NCI-H128 (cell line): ENCODE results near the gene FBN1.

Source experiments
- DNase-seq: peaks from one replicate; lab custom pipeline; 2025; ENCODE audit not compliant: unreplicated experiment; lab: John Stamatoyannopoulos, UW

FBN1 gene

DNA sequence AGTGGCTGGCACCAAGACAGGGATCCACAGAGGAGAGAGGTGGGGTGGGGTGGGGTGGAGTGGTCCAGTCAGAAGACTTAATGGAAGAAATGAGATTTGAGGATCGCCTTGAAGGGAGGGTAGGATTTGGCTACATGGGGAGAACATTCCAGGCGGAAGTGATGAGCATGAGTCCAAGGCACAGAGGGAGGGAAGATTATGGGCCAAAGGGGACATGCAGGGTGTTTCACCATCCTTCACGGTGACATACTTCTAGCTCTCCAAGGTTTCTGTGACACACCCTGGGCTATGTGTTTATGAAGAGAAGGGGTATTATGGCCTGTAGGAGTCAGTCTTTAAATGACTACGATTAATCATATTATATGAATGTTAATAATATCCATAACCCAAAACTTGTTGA is 7.7 kb upstream of the FBN1 start:
- no peak for DNase-seq

DNA sequence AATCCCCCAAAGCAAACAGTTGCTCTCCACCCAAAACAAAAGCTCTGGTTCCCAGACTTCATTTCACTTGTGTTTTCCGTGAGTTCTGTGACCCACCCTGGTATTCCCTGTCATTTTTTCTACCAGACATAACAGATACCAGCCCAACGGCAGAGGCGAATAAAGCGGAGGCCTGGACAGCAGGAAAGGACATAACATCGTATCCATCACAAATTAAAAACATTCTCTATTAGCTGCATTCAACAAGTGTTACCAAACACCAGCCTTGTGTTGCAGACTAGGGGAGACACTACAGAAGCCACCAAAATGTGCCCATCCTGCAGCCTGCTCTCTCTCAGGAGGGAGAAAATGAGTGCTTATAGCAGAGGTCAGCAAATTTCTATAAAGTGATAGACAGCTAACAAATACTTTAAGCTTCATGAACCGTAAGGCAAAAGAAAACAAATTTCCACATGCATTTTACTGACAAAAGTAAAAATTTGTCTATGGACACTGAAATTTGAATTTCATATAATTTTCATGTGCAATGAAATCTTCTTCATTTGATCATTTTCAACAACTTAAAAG is 7.1 kb upstream of the FBN1 start:
- DNase-seq, result no peak

DNA sequence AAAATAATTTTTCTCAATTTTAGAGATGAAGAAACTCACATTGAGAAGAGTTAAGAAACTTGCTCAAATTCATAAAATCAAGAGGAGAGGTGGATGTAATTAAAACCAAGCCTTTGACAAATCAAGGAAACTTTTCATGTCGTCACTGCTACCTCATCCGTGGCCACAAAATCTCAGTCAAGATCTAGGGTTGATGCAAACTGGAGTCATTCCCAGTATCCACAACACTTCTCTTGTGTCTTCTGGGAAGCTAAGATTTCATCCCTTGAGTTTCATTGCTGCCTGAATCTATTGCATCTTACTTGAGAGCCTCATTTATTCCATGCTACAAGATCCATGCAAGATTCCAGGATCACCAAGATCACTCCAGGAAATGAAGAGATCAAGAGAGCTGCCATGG is 5.4 kb upstream of the FBN1 start:
- DNase-seq, result no peak

DNA sequence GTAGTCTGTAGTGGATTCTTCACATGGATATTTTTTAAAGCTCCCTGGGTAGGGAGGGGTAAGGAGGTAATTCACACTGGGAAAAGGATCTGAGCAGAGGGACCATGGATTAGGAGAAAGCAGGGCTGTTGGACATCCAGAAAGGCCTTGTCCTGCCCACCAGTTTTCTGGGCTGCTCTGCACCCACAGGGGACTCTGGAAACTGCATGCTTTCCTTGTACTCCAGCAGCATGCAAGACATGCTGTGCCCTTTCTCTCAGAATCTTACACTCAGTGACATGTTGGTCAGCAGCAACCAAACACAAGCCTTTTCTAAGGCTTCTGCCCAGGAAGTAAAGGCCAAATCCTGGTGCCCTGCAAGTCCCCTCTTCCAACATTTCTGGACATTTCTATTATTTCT is 2.5 kb upstream of the FBN1 start:
- DNase-seq, result no peak

DNA sequence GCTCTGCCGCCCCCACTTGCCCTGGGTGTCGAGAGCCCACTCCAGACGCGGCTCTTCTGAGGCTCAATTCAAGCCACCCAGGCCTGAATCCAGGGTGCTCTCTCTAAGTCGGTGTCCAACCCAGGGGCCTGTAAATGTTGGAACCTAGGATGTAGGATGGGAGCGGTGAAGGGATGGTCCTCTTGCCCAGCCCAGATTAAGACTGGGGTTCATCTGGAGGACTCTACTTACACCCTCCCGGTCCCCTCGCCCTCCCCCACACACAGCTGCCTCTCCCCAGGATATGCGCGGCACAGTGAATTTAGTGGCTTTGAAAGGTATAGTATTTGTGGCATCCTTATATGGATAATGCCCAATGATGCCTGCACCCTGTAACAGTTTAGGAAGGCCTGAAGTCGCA is 822 bp upstream of the FBN1 start:
- no peak for DNase-seq

DNA sequence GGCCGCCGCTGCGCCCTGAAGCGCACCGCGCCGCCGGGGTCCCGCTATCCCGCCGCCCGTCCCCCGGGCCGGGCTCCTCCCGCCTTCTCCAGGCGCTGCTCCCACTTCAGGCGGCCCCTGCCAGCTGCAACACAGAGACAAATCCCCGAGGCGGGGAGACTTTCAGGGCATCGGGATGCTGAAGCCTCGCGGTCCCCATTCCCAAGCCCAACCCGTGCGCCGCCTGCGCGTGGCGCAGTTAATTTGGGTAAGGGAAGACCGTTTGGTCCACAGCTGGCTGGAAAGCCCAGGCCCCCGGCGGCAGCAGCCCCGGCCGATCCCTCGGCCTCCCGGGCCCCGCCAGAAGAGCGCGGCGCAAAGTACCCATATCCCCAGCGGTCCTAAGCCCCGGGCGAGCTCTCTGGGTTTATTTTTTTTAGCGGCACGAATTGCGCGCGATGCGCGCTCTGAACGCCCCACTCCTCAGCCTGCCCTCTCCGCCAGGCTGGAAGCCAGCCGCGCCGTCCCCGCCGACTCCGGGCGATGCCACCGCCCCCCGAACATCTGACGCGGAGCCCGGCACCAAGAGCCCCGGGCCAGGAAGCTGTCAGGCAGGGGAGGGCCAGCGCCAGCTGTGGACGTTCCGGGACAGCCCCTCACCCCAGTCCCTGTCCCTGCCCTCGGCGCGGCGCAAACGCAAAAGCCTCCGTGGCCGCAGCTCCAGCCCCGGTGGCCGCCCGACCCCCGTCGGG is 517 bp downstream of the FBN1 start:
- no peak for DNase-seq

DNA sequence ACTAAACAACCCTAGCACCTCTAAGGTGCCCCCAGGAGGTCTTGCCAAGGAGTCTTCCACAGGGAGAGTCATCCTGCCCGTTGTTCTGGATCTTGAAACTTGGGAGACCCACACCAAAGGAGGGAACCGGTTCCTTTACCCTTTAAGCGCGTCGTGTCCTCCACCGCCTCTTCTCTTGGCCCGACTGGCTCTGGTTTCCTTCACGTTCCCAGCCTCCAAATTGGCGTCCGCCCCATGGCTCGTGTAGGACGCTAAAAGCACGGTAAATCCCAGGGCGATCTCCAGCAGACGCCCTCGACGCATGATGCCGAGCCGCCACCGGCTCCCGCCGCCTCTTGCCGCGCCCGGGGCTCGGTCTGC is 1.1 kb downstream of the FBN1 start:
- DNase-seq, result no peak

DNA sequence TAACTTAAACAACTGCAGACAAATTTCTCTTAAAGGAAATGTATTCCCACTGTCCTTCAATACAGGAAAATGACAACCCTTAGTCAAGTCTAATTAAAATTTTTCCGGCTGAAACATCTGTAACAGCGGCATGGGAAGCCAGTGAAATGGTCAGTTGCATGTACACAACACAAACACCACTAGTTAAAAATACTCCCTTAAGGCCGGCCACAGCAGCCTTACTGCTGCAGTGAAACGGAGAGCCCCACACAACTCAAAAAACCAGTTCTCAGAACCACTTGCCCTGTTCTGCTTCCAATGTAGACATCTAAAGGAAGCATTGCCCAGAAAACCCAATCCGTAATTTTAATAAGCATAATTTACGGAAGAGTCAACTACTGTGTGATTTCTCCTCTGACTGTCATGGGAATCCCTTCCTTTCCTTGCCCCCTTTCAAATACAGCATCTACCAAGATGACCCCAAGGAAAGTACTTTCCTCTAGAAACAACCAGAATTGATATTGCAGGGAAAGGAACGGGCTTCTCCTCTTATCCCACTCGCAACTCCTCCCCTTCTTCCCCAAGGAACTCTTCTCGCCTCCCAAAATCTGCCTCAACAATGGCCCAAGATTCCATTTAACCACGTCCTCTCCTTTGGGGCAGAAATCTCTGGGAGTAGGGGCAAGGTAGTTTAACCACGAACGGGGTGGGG is 1.6 kb downstream of the FBN1 start:
- no peak for DNase-seq

DNA sequence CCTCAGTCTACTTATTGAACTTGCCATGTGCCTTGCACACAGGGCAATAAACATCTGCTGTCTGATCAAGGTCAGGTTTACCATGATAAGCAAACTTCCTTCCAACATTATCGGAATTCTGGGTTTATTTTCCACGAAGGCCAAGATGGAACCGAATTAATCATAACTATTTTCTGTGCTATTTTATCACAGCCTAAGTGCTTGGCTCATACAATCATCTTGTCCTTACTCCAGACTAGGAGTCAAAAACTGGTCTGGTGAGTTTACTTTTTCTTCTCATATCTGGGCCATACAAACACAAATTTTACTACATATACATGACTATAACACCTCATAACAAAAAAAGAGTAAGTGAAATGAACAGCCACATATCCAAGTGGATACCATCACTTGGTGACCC is 2.3 kb downstream of the FBN1 start:
- no peak for DNase-seq

DNA sequence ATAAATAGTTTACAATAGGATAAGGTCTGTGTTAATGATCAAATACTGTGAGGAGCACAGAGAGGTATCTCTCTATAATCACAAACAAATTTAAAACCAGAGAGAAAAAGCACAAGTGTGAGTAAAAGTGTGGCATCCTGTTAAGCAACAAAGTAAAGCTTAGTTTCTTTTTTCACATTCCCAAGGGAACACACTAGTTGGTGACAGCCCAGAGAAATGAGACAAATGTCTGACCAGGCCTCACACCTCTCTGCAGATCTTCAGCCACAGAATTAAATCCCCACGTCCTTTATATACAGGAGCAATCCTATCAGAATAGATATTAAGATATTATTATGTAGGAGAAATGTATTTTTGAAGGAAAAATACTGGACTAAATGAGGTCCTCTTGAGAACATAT is 2.7 kb downstream of the FBN1 start:
- no peak for DNase-seq

DNA sequence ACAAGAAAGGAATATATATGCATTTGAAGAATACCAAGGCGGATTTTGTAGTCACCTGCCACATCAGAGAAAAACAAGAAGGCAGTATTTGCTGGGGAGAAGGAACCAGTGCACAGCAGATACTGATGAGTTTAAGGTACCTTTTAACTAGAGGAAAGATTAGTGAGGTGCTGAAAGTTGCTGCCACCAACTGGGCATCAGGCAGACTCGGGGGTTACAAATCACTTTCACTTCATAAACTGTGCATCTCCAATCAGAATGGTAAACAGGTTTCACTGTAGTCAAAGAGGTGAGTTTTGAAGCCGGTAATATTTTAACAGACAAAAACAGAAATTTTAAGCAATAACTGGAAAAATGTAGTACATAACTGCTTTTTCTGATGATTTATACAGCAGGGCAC is 4.1 kb downstream of the FBN1 start:
- DNase-seq, result no peak

DNA sequence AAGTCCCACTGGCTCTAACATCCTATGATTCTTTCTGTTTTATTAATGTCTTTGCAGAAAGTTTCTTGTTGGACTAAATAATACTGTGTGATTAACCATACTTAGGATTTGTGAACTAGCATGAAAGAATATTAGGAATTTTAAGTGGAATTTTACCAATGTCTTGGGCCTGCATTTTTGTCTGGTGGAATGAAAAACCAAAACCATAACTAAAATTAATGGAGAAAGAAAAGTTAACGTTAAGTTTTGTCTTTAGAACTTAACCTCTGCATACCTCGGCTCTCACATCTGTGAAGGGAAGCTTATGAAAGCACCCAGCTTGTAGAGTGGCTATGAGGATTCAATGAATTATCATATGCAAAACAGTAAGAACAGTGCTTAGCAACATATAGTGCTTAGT is 6.5 kb downstream of the FBN1 start:
- no peak for DNase-seq

DNA sequence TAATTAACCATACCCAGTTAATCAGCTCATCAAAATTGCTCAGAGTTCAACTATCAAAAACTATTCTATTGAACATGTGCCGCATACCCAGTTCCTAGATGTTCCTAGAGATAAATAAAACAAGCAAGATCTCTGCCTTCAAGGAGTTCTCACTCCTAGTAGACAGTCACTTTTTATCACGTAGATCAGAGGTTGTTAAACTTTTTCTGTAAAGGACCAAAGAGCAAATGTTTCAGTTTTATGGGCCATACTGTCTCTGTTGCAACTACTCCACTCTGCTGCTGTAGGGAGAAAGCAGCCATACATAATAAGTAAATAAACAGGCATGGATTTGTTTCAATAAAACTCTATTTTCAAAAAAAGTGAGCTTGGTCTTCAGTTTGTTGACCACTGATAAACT is 7.9 kb downstream of the FBN1 start:
- DNase-seq, result no peak

DNA sequence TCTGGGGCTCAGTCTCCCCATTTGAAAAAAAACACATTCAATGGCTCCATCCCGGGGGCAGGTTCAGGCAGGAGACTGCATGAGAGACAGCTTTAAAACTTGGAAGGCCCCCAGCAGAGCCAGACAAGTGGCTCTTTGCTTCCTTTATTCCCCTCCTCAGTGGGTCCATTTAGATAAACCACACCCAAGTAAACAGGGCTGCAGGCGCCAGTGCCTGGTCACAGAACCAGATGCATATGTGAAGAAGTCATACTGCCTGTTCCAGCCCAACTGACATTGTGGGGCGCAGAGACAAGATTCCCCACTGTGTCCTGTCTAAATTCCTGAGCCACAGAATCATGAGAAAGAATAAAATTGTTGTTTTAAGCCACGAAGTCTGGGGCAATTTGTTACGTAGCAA is 9.0 kb downstream of the FBN1 start:
- DNase-seq, result no peak

DNA sequence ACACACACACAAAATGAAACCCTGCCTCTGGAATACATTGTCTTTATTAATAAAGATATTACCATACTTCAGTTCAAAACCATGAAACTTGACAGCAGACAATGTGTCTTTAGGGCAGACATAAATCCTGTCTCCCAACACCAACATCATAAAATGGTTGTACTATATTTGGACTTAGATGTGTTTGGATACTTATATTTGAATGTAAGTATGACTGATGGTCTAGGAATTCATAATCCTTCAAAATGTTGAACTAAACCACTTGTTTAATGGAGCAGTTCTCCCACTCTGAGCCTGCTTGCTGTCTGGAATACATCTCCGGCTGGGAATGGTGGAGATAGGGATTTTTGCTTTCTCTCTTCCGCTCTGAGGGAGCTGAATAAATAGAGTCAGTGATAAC is 10.6 kb downstream of the FBN1 start:
- DNase-seq, result no peak

DNA sequence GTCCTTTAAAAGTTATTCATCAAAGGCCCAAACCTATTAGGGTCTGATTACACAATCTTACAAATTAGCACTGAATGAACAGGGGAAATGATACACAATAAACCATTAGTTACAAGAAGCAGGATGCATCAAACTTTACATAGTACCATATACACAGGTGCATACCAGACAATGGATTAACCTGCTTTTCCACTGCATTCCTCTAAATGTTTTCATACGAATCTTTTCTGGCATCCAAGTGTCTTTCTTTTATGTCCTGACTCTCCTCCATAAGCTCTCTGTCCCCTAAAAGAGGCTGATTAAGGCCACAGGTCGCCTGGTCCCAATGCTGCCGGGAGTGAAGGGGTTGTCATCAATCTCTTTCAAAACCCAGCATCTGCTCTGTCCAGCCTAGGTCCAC is 11.4 kb downstream of the FBN1 start:
- no peak for DNase-seq

DNA sequence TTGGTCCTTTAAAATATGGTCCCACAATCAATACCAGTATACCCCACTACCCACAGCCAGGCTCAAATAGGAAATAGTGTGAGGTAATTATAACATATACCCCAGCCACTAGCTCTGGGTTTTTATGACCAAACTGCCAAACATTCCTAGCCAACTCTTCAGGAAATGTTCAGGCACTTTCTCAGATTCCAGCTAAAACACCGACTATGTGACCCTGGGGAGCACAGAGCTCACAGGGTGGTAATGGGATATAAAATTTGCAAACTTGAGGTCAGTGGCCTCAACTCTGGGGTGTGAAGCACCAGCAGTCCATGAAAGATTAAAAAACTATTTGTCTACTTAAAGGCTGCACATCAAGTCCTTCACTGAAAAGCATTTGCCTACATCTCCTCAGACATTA is 12.9 kb downstream of the FBN1 start:
- no peak for DNase-seq

DNA sequence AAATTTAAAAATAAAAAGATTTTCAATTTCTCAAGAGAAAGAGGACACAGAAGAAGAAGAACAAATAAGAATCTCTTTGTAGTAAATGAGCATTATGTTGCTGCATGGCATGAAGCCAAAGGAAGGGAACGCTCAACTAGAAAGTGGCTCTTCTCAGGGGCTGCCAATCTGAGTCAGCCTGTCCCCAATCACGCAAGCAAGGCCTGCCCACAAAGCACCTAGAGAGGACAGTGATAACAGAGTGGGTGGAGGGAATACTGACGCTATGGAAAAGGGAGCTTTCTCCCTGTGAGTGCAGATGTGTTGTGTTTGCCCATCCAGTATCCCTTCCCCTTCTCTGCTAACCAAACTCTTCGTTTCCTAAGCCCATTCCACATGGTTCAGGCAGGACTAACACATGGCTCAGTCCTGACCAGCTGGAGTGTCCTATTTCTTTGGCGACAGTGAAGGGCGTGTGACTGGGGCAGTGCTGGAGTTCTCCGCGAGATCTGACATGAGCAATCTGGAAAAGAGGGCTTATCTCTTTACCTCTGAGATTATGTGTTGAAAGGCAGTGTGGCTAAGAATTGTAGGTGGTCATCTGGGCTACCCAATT is 14.2 kb downstream of the FBN1 start:
- no peak for DNase-seq

DNA sequence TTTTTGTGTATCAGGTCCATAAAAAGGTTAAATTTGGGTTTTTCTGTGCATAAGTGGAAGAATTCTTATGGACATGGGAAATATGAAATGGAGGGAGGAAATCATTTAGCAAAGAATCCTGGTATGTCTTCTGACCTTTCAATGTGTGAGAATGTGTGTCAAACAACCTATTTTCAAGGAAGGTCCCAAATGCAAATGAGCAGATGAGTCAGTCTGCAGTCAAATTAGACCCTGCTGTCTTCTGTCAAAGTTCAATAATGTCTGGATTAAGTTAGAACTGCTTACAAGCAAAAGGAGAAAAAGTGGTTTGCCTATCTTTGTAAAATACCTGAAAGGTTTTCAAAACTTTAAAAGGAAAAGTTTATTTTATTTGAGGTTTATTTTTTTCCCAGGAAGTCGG is 15.3 kb downstream of the FBN1 start:
- DNase-seq, result no peak

DNA sequence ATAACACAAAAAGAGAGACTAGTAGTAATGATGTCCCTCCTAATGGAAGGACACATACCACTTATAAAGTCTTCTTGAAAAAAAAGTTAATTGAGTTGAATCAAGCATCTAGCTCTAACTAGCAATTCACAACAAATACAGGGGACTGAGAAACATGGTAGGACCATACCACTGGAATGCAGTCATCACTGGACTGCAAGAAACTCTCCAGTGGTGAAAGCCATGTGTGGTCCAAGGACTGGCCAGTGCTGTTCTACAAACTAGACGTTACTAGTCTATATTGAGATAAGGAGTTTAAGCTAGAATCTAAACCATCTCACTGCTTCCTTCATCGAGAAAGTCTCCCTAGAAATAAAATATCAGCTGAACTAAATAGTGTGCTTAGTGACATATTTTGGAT is 16.7 kb downstream of the FBN1 start:
- DNase-seq, result no peak

DNA sequence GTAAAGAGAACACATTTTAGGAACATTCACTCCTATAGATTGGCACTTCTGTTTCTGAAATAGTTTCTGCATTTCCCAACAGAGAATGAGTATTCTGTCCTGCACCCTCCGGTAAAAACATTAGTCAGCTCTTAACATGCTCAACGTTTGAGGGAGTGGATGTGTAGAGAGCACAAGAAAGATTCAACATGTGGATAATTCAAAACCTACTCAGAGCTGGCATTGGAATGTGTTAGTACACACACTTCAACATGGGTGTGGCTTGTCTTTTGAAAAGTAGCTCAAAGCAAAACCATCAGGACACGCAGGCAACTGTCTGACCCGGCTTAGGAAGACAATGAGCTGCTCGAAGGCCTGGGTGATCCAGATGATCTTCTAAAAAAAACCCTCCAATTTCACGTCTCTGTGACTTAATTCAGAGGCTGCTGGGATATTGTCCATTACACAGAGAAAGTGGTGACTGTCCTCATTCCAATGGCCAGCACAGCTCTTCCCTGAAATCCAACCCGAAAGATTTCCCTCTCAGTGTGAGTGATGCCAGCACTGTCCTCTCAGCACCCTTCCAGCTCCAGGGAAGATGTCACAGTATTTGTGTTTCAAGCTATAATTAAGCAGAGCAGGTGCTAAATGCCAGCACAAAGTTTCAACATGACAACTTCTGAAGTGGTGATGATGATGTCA is 18.1 kb downstream of the FBN1 start:
- no peak for DNase-seq

DNA sequence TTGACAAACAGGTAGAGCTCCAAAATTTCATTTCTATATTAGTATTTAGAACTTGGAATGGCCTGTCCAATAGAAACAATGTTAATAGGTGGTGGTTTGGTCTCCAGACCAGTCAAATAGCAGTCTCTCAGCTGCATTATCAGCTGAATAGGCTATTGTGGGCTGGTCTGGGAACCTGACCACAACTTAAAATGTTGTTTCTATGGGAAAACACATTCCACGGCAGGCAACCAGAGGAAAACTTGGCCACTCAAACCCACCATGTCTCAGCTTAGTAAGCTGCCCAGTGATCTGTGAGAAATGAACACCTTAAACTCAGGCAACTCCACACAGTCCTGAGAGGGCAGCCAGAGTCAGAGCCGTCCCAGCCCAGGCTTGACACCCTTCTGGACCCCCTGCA is 20.4 kb downstream of the FBN1 start:
- no peak for DNase-seq
